Common myeloid progenitor, CD34-positive (primary cell): Measurements from ENCODE around the gene GPATCH11.

Experiments used
- CTCF ChIA-PET: fragments of 350-600 bp; sonication (Branson Sonifier 250); formaldehyde crosslinking; loops from one replicate; lab custom pipeline; 2021; ENCODE audit warnings: antibody characterized with exemption; lab: Charles Lee
- POLR2A ChIA-PET: fragments of 350-600 bp; sonication (Branson Sonifier 250); formaldehyde crosslinking; loops from one replicate; lab custom pipeline; 2021; ENCODE audit warnings: antibody characterized with exemption; lab: Charles Lee
- DNase-seq, 3 donors: peaks; one replicate each; pipeline versions ENCODE4 v3.0.0 to v3.0.0-alpha.2; 2013
- H3K27ac ChIP-seq, 2 experiments: 1 replicate in 1 of 2; 2 replicates in 1 of 2; pipeline ENCODE4 v1.7.0; 2013; ENCODE audit warnings: inconsistent platforms in 2 of 2, low read length in 2 of 2, mild to moderate bottlenecking in 2 of 2, low read depth in 1 of 2, moderate library complexity in 1 of 2; ENCODE audit not compliant: severe bottlenecking in 2 of 2, insufficient read depth in 1 of 2, poor library complexity in 1 of 2
- H3K27me3 ChIP-seq, 5 experiments: replicated peaks in 2 of 5; 1 replicate in 3 of 5; 2 replicates in 2 of 5; pipeline versions ENCODE4 v1.6.1 to v1.7.0; 2013; ENCODE audit warnings: low read length in 4 of 5, mild to moderate bottlenecking in 2 of 5, moderate library complexity in 2 of 5, inconsistent platforms in 1 of 5; ENCODE audit not compliant: insufficient read depth in 5 of 5, control insufficient read depth in 4 of 5
- H3K36me3 ChIP-seq, 4 experiments: 1 replicate in 2 of 4; 2 replicates in 2 of 4; pipeline versions ENCODE4 v1.6.1 to v1.7.0; 2013; ENCODE audit warnings: low read length in 3 of 4, control low read depth in 1 of 4, mild to moderate bottlenecking in 1 of 4; ENCODE audit not compliant: control insufficient read depth in 4 of 4, insufficient read depth in 4 of 4
- H3K4me1 ChIP-seq, 4 experiments: 1 replicate in 3 of 4; 2 replicates in 1 of 4; pipeline versions ENCODE4 v1.6.1 to v1.7.1; 2013; ENCODE audit warnings: low read length in 3 of 4, mild to moderate bottlenecking in 3 of 4, control low read depth in 1 of 4, inconsistent platforms in 1 of 4, moderate library complexity in 1 of 4; ENCODE audit not compliant: control insufficient read depth in 4 of 4, insufficient read depth in 4 of 4; ENCODE audit errors: control extremely low read depth in 1 of 4
- H3K4me3 ChIP-seq, 7 experiments: 1 replicate in 4 of 7; 2 replicates in 3 of 7; pipeline versions ENCODE4 v1.5.1 to v1.7.0; 2013; ENCODE audit warnings: mild to moderate bottlenecking in 7 of 7, low read length in 6 of 7, moderate library complexity in 6 of 7, inconsistent platforms in 2 of 7, low read depth in 2 of 7, control low read depth in 1 of 7; ENCODE audit not compliant: insufficient read depth in 4 of 7, control insufficient read depth in 1 of 7; ENCODE audit errors: extremely low read depth in 1 of 7
- H3K9me3 ChIP-seq, 5 experiments: 1 replicate in 4 of 5; 2 replicates in 1 of 5; pipeline versions ENCODE4 v1.6.1 to v1.7.1; 2013; ENCODE audit warnings: low read length in 4 of 5, mild to moderate bottlenecking in 2 of 5, inconsistent platforms in 1 of 5, low read depth in 1 of 5, moderate library complexity in 1 of 5; ENCODE audit not compliant: control insufficient read depth in 4 of 5, insufficient read depth in 2 of 5; ENCODE audit errors: control extremely low read depth in 1 of 5
- WGBS: methylation state at CpG from one replicate; pipeline ENCODE4 v1.1.5; 2013; ENCODE audit not compliant: insufficient coverage; 5-methylcytosine and 5-hydroxymethylcytosine counted together

GPATCH11 gene

GRCh38 chr2:37061013-37061711 is 23.2 kb upstream of the GPATCH11 start:
- H3K4me3 ChIP-seq, result no peak overlapping the region
- H3K4me1 ChIP-seq, result no peaks in the 10 kb centered on the region
- no peak for DNase-seq
- H3K36me3 ChIP-seq, result peaks cover 31 to 86% (median 51%) of the 10 kb centered on the region in 4 experiments
- H3K9me3 ChIP-seq, result no peaks in the 10 kb centered on the region
- POLR2A ChIA-PET, result interaction anchor here (0.6 kb wide), 1 partner anchor 54 kb away, joined by 5 read pairs; no protein-coding TSS in a partner anchor
- H3K27me3 ChIP-seq, result no peaks in the 10 kb centered on the region
- CTCF ChIA-PET, result no interaction called here
- H3K27ac ChIP-seq, result no peak overlapping the region

- Histone ChIP-seq H3K36me3 (peaks cover 31 to 85% (median 47%) of the 10 kb centered on the region in 4 experiments), H3K27ac (no peak overlapping the region), H3K4me1 (no peaks in the 10 kb centered on the region), H3K4me3 (no peak overlapping the region), H3K27me3 (no peaks in the 10 kb centered on the region), H3K9me3 (no peaks in the 10 kb centered on the region)
- no peak for DNase-seq
- ChIA-PET CTCF (interaction anchor here (0.8 kb wide), 1 partner anchor 22 kb away, joined by 4 read pairs; the partner anchor contains the start of genes GPATCH11 and HEATR5B), POLR2A (interaction anchor here (0.6 kb wide), 1 partner anchor 54 kb away, joined by 5 read pairs; no protein-coding TSS in a partner anchor)
- WGBS, result 90% methylated on average over 2 of the region's 5 CpGs
Measured at GRCh38 chr2:37061776-37062175, 22.5 kb upstream of the GPATCH11 start.

- Histone ChIP-seq H3K27me3 (no peaks in the 10 kb centered on the region), H3K27ac (no peak overlapping the region), H3K4me3 (no peak overlapping the region), H3K4me1 (no peaks in the 10 kb centered on the region), H3K9me3 (no peaks in the 10 kb centered on the region), H3K36me3 (peaks cover 24 to 79% (median 46%) of the 10 kb centered on the region in 4 experiments)
- ChIA-PET POLR2A (no interaction called here), CTCF (interaction anchor here (1.7 kb wide), 1 partner anchor 9 kb away, joined by 3 read pairs; no protein-coding TSS in a partner anchor)
- WGBS, result 83% methylated on average over 1 of the region's 6 CpGs
- DNase-seq, result no peak
Measured at GRCh38 chr2:37068686-37069085, 15.6 kb upstream of the GPATCH11 start.

GRCh38 chr2:37070931-37071330 is 13.4 kb upstream of the GPATCH11 start:
- no peaks in the 10 kb centered on the region for H3K4me1 ChIP-seq
- WGBS, result no CpG with 5 or more reads among the region's 2 CpGs
- CTCF ChIA-PET, result interaction anchor here (1.0 kb wide), 1 partner anchor 19 kb away, joined by 3 read pairs; no protein-coding TSS in a partner anchor

GRCh38 chr2:37080266-37080665 is 4.1 kb upstream of the GPATCH11 start:
- WGBS, result 0% methylated on average over 1 of the region's 2 CpGs
- Histone ChIP-seq H3K27me3 (no peaks in the 10 kb centered on the region), H3K4me3 (peak overlapping the region in 2 of 7 experiments; percentile 12 to 61), H3K36me3 (peaks cover 13 to 33% (median 22%) of the 10 kb centered on the region in 4 experiments), H3K9me3 (peaks cover 0 to 2% (median 0%) of the 10 kb centered on the region in 5 experiments), H3K4me1 (peaks cover 29 to 63% (median 39%) of the 10 kb centered on the region in 4 experiments), H3K27ac (peak overlapping the region; percentile 95 to 97)
- ChIA-PET CTCF (no interaction called here), POLR2A (no interaction called here)
- DNase-seq, result peak; percentile 84 to 94 (median 91)

More at GRCh38 chr2:37070931-37071330, 13.4 kb upstream of the GPATCH11 start:
- peaks cover 22 to 78% (median 43%) of the 10 kb centered on the region in 4 experiments for H3K36me3 ChIP-seq
- POLR2A ChIA-PET, result no interaction called here
- no peak overlapping the region for H3K27ac ChIP-seq
- no peak overlapping the region for H3K4me3 ChIP-seq
- no peaks in the 10 kb centered on the region for H3K27me3 ChIP-seq
- no peak for DNase-seq
- peaks cover 0 to 3% (median 0%) of the 10 kb centered on the region in 5 experiments for H3K9me3 ChIP-seq

GRCh38 chr2:37080689-37081088 is 3.6 kb upstream of the GPATCH11 start:
- DNase-seq, result peak; percentile 54 to 80 (median 71)
- H3K4me1 ChIP-seq, result peaks cover 29 to 67% (median 43%) of the 10 kb centered on the region in 4 experiments
- no peaks in the 10 kb centered on the region for H3K9me3 ChIP-seq
- CTCF ChIA-PET, result no interaction called here
- POLR2A ChIA-PET, result no interaction called here
- H3K4me3 ChIP-seq, result peak overlapping the region in 3 of 7 experiments; percentile 16 to 61 (median 61)
- no peaks in the 10 kb centered on the region for H3K27me3 ChIP-seq
- H3K27ac ChIP-seq, result peak overlapping the region; percentile 95 to 97
- WGBS, result no CpG with 5 or more reads among the region's 3 CpGs
- H3K36me3 ChIP-seq, result peaks cover 13 to 29% (median 19%) of the 10 kb centered on the region in 4 experiments

- CTCF ChIA-PET, result interaction anchor here (0.8 to 1.3 kb wide), 3 partner anchors 23 to 26 kb away, joined by 3 to 4 read pairs (median 3); no protein-coding TSS in a partner anchor
Measured at GRCh38 chr2:37084797-37085196, 479 bp downstream of the GPATCH11 start.

More at GRCh38 chr2:37084797-37085196, 479 bp downstream of the GPATCH11 start:
- peak in 1 of 3 donors; percentile 24 for DNase-seq
- peak overlapping the region; percentile 88 to 90 for H3K27ac ChIP-seq
- no peaks in the 10 kb centered on the region for H3K9me3 ChIP-seq
- H3K27me3 ChIP-seq, result no peaks in the 10 kb centered on the region
- peak overlapping the region; percentile 72 to 100 (median 96) for H3K4me3 ChIP-seq
- H3K4me1 ChIP-seq, result peaks cover 29 to 57% (median 41%) of the 10 kb centered on the region in 4 experiments
- 0% methylated on average over 8 of the region's 10 CpGs for WGBS
- peaks cover 2 to 24% (median 14%) of the 10 kb centered on the region in 4 experiments for H3K36me3 ChIP-seq
- POLR2A ChIA-PET, result no interaction called here
